Cardiac muscle cell (in vitro differentiated cells and primary cell): Measurements from ENCODE around the gene NEK3. TPM values are rescaled to one million over a fixed set of nuclear protein-coding genes. Genes with fewer than 3 reads are reported as not detected.
"Not testable (repeated sequence)": the region's sequence is repeated elsewhere in the genome, so short reads cannot be mapped to it uniquely, and the experiment has no call there.

Experiments
- DNase-seq, 2 donors: peaks; one replicate each; pipeline versions ENCODE4 v3.0.0 to v3.0.0-alpha.2; 2010 to 2017; ENCODE audit warnings: low read depth in 1 of 2, low spot score in 1 of 2
- H3K27ac ChIP-seq: fragments of 200-600 bp; sonication (generic); 2 replicates; pipeline ENCODE4 v1.5.1; 2016
- H3K27me3 ChIP-seq: fragments of 200-600 bp; sonication (generic); 2 replicates; pipeline ENCODE4 v1.6.0; 2016; ENCODE audit warnings: control low read depth
- H3K36me3 ChIP-seq: fragments of 200-600 bp; sonication (generic); 2 replicates; pipeline ENCODE4 v1.5.1; 2016; ENCODE audit warnings: control low read depth
- H3K4me1 ChIP-seq: fragments of 200-600 bp; sonication (generic); 2 replicates; pipeline ENCODE4 v1.8.1; 2017; ENCODE audit warnings: low read depth, mild to moderate bottlenecking, mixed run types
- H3K4me3 ChIP-seq: fragments of 200-600 bp; sonication (generic); 2 replicates; pipeline ENCODE4 v1.5.1; 2016; ENCODE audit warnings: mild to moderate bottlenecking
- H3K9me3 ChIP-seq: fragments of 200-600 bp; sonication (generic); 2 replicates; pipeline ENCODE4 v1.5.1; 2017; ENCODE audit warnings: low read depth, mild to moderate bottlenecking, control low read depth
- CTCF ChIP-seq: IDR thresholded peaks from 2 replicates; pipeline ENCODE4 v1.5.1; 2012; ENCODE audit warnings: low read depth, mild to moderate bottlenecking, low read length
- polyA plus RNA-seq: library from polyadenylated mRNA; unstranded; fragments of >200 nt; fragmentation: Nextera tagmentation; extraction: Ambion mirVana; gene quantifications from 2 replicates; pipeline ENCODE4 v1.2.1, GENCODE V29; 2016
- total RNA-seq: library from RNA; depleted of rRNA; stranded (reverse); fragments of >200 nt; gene quantifications from 2 replicates; pipeline ENCODE4 v1.2.3, GENCODE V29; 2016

NEK3 gene
- total and polyA plus RNA-seq, 2 experiments from 2014 or later: 16.1 to 18.3 TPM

- Histone ChIP-seq H3K36me3 (no peaks in the 10 kb centered on the region), H3K4me3 (no peak overlapping the region), H3K9me3 (no peaks in the 10 kb centered on the region), H3K27me3 (no peaks in the 10 kb centered on the region), H3K27ac (no peak overlapping the region), H3K4me1 (no peaks in the 10 kb centered on the region)
- DNase-seq: no peak
- no peak for TF ChIP-seq CTCF
These were observed 62.2 kb downstream of the NEK3 start for GRCh38 chr13:52097197-52097596.

- Histone ChIP-seq H3K9me3 (no peaks in the 10 kb centered on the region), H3K27me3 (no peaks in the 10 kb centered on the region)
- no peak for TF ChIP-seq CTCF
These were observed 62.6 kb downstream of the NEK3 start for GRCh38 chr13:52096748-52097147.

GRCh38 chr13:52096062-52096461 is 63.3 kb downstream of the NEK3 start:
- no peak for TF ChIP-seq CTCF
- no peak for DNase-seq
- H3K4me1 ChIP-seq: no peaks in the 10 kb centered on the region
- H3K4me3 ChIP-seq: no peak overlapping the region
- H3K36me3 ChIP-seq: no peaks in the 10 kb centered on the region
- H3K9me3 ChIP-seq: no peaks in the 10 kb centered on the region
- H3K27ac ChIP-seq: no peak overlapping the region
- H3K27me3 ChIP-seq: no peaks in the 10 kb centered on the region

More at GRCh38 chr13:52096748-52097147, 62.6 kb downstream of the NEK3 start:
- no peaks in the 10 kb centered on the region for H3K36me3 ChIP-seq
- no peak overlapping the region for H3K27ac ChIP-seq
- no peak for DNase-seq
- no peaks in the 10 kb centered on the region for H3K4me1 ChIP-seq
- no peak overlapping the region for H3K4me3 ChIP-seq

- Histone ChIP-seq H3K9me3 (no peaks in the 10 kb centered on the region), H3K4me3 (no peak overlapping the region), H3K27me3 (no peaks in the 10 kb centered on the region), H3K36me3 (no peaks in the 10 kb centered on the region), H3K4me1 (no peaks in the 10 kb centered on the region), H3K27ac (no peak overlapping the region)
- no peak for DNase-seq
- TF ChIP-seq CTCF: no peak
These were observed 67.3 kb downstream of the NEK3 start for GRCh38 chr13:52092087-52092486.

- no peak for DNase-seq
- Histone ChIP-seq H3K27ac (no peak overlapping the region), H3K27me3 (no peaks in the 10 kb centered on the region), H3K4me3 (no peak overlapping the region), H3K4me1 (no peaks in the 10 kb centered on the region), H3K9me3 (no peaks in the 10 kb centered on the region), H3K36me3 (no peaks in the 10 kb centered on the region)
- TF ChIP-seq CTCF: no peak
These were observed 67.9 kb downstream of the NEK3 start for GRCh38 chr13:52091473-52091872.

- Histone ChIP-seq H3K27me3 (no peaks in the 10 kb centered on the region), H3K27ac (no peak overlapping the region)
These were observed 74.0 kb downstream of the NEK3 start for GRCh38 chr13:52085421-52085820.

GRCh38 chr13:52084981-52085380 is 74.4 kb downstream of the NEK3 start:
- not testable (repeated sequence) for DNase-seq, H3K9me3 ChIP-seq, H3K27ac ChIP-seq

More at GRCh38 chr13:52085421-52085820, 74.0 kb downstream of the NEK3 start:
- Histone ChIP-seq H3K4me3 (no peak overlapping the region), H3K36me3 (no peaks in the 10 kb centered on the region), H3K9me3 (no peaks in the 10 kb centered on the region), H3K4me1 (no peaks in the 10 kb centered on the region)
- peak in 1 of 2 donors; percentile 68 for DNase-seq
- no peak for TF ChIP-seq CTCF

More at GRCh38 chr13:52084981-52085380, 74.4 kb downstream of the NEK3 start:
- not testable (repeated sequence) for H3K4me1 ChIP-seq, H3K27me3 ChIP-seq, H3K4me3 ChIP-seq, H3K36me3 ChIP-seq
